ENCODE results near the gene HDAC7.

The HDAC7 gene

GRCh38 chr12:47758834-47759690 is 60.6 kb downstream of the HDAC7 start, which contains the start of gene RAPGEF3:
Gene RAPGEF3 (minus strand): TSS chr12:47758880. CDS start chr12:47758556, 324 bp downstream.
- peak within 1 kb of the TSS; percentile 65 for H3K4me3 ChIP-seq (ENCODE audit: low read depth, low read length)
- TF ChIP-seq CTCF (IDR thresholded peaks at IDR 0.05; ENCODE audit: control insufficient read depth, extremely low read depth, insufficient read depth), result peak; percentile 63
- no peak for DNase-seq (ENCODE audit: low read depth)

DNA sequence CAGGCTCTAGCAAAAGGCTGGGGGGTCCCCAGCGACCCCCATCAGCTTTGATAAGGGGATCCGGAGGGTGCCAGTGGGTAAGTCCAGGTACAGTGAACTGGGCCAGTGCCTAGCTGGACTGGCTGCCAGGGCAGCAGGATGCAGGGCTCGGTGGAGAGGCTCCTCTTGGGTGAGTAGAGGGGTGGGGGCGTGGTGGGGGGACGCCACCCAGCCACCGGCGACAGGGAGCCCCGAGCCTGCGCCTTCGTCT is 61.2 kb downstream of the HDAC7 start:
- peak overlapping the region; percentile 65 for H3K4me3 ChIP-seq (ENCODE audit: low read depth, low read length)
- no peak for TF ChIP-seq CTCF (IDR thresholded peaks at IDR 0.05; ENCODE audit: control insufficient read depth, extremely low read depth, insufficient read depth)
- no peak for DNase-seq (ENCODE audit: low read depth)

DNA sequence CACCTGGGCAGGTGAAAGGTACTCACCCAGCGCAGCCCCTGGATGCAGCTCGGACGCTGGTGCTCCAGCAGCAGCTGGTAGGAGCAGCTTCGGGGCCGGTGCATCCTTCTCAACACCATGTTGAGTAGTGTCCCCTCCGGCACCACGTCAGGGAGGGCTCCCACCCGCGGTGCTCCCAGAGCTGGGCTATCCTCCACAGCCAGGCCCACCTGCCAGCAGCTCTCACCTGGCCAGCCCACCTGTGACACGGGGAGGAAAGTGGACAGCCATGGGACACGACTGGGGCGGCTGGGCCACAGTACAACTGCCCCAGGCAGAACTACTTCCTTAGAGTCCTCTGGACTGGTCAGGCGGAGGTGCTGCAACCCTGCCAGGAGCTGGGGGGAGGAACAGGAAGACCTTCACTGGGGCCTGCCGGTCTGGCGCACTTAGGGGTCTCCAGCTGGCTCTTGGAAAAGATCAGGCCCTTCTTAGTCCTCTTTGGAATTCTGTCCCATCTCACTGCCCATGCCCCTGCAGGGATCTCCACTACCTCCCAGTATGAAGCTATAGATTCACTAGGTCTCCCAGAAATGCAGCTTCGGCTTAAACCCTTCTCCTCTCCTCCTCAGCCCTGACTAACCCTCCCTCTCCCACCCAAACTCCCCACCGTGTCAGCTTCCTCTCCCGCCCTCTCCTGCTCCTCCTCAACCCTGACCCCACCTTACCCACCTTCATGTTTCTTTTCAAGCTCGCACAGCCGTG is 61.7 kb downstream of the HDAC7 start:
- no peak for DNase-seq (ENCODE audit: low read depth)
- peak overlapping the region; percentile 65 for H3K4me3 ChIP-seq (ENCODE audit: low read depth, low read length)
- TF ChIP-seq CTCF (IDR thresholded peaks at IDR 0.05; ENCODE audit: control insufficient read depth, extremely low read depth, insufficient read depth), result no peak

DNA sequence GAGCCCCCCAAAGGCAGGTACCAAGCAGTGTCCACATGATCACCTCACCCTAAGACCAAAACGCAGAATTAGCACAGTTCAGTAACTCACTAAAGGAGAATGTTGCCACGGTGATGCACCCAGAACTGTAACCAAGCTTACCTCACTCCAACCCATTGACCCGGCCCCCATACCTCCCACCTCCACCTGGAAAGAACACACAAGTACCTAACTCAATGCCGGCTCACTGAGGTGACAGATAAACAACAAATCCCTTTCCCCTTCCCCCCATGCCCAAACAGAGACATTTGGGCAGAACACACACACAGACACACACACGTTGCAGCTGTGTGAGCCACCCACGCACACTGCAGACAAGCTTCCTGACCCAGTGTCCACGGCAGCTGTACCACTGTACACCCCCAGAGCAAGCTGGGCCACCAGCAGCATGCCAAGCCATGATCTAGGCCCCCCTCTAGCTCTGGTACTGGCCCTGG is 62.3 kb downstream of the HDAC7 start:
- TF ChIP-seq CTCF (IDR thresholded peaks at IDR 0.05; ENCODE audit: control insufficient read depth, extremely low read depth, insufficient read depth), result no peak
- DNase-seq (ENCODE audit: low read depth), result no peak
- no peak overlapping the region for H3K4me3 ChIP-seq (ENCODE audit: low read depth, low read length)

GRCh38 chr12:47755655-47756562 is 63.8 kb downstream of the HDAC7 start:
- H3K4me3 ChIP-seq (ENCODE audit: low read depth, low read length), result no peak overlapping the region
- no peak for TF ChIP-seq CTCF (IDR thresholded peaks at IDR 0.05; ENCODE audit: control insufficient read depth, extremely low read depth, insufficient read depth)
- DNase-seq (ENCODE audit: low read depth), result no peak

GRCh38 chr12:47754881-47755280 is 64.8 kb downstream of the HDAC7 start:
- TF ChIP-seq CTCF (IDR thresholded peaks at IDR 0.05; ENCODE audit: control insufficient read depth, extremely low read depth, insufficient read depth), result no peak
- H3K4me3 ChIP-seq (ENCODE audit: low read depth, low read length), result no peak overlapping the region
- peak; percentile 77 for DNase-seq (ENCODE audit: low read depth)
